Esophagus squamous epithelium (tissue), 5 donors: ENCODE measurements around the gene TPT1. TPM values are rescaled to one million over a fixed set of nuclear protein-coding genes. Genes with fewer than 3 reads are reported as not detected.
A peak's percentile ranks its signal among the peaks of the same experiment; 100 is the strongest.

Experiments used
- DNase-seq: peaks from one replicate; lab custom pipeline; 2025; lab: John Stamatoyannopoulos, UW
- H3K27ac ChIP-seq, 4 donors: fragments of 200-600 bp; sonication (generic); one replicate each; pipeline ENCODE4 v1.5.1; 2016 to 2019; ENCODE audit warnings: mild to moderate bottlenecking in 1 of 4
- H3K27me3 ChIP-seq, 4 donors: fragments of 200-600 bp; sonication (generic); 1 replicate in 3 of 4; 2 replicates in 1 of 4; pipeline versions ENCODE4 v1.5.1 to v1.6.0; 2017 to 2021; ENCODE audit warnings: antibody characterized with exemption in 1 of 4
- H3K36me3 ChIP-seq, 3 donors: fragments of 200-600 bp; sonication (generic); one replicate each; pipeline ENCODE4 v1.5.1; 2016 to 2019
- H3K4me1 ChIP-seq, 3 donors: fragments of 200-600 bp; sonication (generic); one replicate each; pipeline ENCODE4 v1.5.1; 2017 to 2019
- H3K4me3 ChIP-seq, 4 donors: fragments of 200-600 bp; sonication (generic); 1 replicate in 3 of 4; 2 replicates in 1 of 4; pipeline ENCODE4 v1.5.1; 2016 to 2019; ENCODE audit warnings: mild to moderate bottlenecking in 2 of 4, moderate library complexity in 1 of 4
- H3K9me3 ChIP-seq, 3 donors: fragments of 200-600 bp; sonication (generic); one replicate each; pipeline ENCODE4 v1.5.1; 2016 to 2019
- CTCF ChIP-seq, 6 experiments: fragments of 450-650 bp in 4 of 6; fragments of 200-600 bp in 2 of 6; sonication (generic) in 2 of 6; IDR thresholded peaks; one replicate each; pipeline ENCODE4 v1.5.1; 2016 to 2019; ENCODE audit warnings: antibody characterized with exemption in 6 of 6, mild to moderate bottlenecking in 4 of 6, moderate library complexity in 4 of 6
- POLR2A ChIP-seq, 4 donors: fragments of 450-650 bp; IDR thresholded peaks; one replicate each; pipeline ENCODE4 v1.6.1; 2017; ENCODE audit warnings: antibody characterized with exemption in 4 of 4, mild to moderate bottlenecking in 4 of 4, moderate library complexity in 3 of 4
- WGBS, 2 donors: methylation state at CpG; one replicate each; pipeline ENCODE4 v1.1.5; 2018; 5-methylcytosine and 5-hydroxymethylcytosine counted together
- intact Hi-C: fragments of 100-400 bp; cut with DNase I; formaldehyde crosslinking; loops from one replicate; pipeline ENCODE4 v1.15.0; 2022
- total RNA-seq, 4 donors: library from RNA; depleted of rRNA; stranded (reverse); fragments of >200 nt; gene quantifications; one replicate each; pipeline ENCODE4 v1.1.0, GENCODE V29; 2016
- donor health status: DM: yes; HTN: yes; CAD: no.

TPT1 gene
- total RNA-seq, 4 donors from 2014 or later = 2,183 to 3,899 (median 2,784) TPM

DNA sequence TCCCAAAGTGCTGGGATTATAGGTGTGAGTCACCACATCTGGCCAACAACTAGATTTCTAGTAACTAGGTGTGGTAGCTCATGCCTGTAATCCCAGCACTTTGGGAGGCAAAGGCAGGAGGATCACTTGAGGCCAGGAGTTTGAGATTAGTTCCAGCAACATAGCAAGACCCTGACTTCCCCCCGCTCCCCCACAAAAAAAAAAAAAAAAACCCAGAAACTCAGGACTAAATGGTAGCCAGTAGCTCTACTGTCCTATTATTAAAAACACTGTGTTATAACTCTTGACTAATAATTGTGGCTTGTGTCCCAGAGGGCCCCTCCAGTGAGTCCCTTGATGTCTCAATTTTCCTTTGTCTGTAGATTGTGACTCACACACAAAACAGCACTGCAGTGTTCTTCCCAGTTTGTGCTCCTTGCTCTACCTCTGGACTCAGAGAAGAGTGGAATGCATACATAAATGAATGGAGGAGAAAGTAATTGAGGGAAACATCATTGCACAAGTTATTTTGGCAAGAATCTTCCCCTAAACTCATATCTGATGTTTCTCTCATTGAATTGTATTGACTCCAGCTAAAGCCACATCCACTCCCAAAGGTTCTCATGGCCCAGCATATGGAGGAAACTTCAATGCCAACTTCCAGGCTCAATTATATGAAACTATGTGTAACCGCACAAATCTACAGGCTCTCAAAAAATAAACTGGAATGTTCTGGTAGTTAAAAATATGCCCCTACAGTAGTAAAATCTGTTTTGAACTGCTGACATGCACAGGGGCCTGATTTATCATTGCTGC, 8.8 kb downstream of the TPT1 start:
- peaks cover 0 to 94% (median 31%) of the 10 kb centered on the region in 3 donors for H3K4me1 ChIP-seq
- 52 to 77% methylated on average over 1 to 2 of the region's 2 CpGs for WGBS, 2 donors
- no peaks in the 10 kb centered on the region for H3K27me3 ChIP-seq
- no peak overlapping the region for H3K4me3 ChIP-seq
- no peak for DNase-seq
- no peaks in the 10 kb centered on the region for H3K9me3 ChIP-seq
- TF ChIP-seq POLR2A (IDR thresholded peaks at IDR 0.05) (no peak), CTCF (IDR thresholded peaks at IDR 0.05) (no peak)
- intact Hi-C loops = no loop called here
- H3K36me3 ChIP-seq = peaks cover under 1 to 33% (median 15%) of the 10 kb centered on the region in 3 donors
- peak overlapping the region in 3 of 4 donors; percentile 11 to 42 (median 36) for H3K27ac ChIP-seq

DNA sequence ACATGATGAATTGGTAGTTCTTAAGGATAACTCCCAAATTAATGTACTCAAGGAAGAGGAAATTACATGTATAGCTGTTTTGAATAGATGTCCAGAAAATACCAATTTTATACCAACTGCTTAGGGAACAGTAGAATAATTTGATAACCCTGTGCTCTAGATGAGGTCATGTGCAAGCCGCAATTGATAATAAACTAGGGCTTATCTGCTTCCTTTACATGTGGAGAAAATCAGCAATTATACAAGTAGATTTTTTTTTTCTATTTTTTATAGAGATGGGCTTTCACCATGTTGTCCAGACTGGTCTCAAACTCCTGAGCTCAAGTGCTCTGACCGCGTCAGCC, 9.3 kb downstream of the TPT1 start:
- TF ChIP-seq CTCF (IDR thresholded peaks at IDR 0.05) (no peak), POLR2A (IDR thresholded peaks at IDR 0.05) (no peak)
- H3K9me3 ChIP-seq = no peaks in the 10 kb centered on the region
- WGBS, 2 donors = 36 to 54% methylated on average over 3 of the region's 3 CpGs
- intact Hi-C loops = no loop called here
- H3K27me3 ChIP-seq = no peaks in the 10 kb centered on the region
- H3K4me1 ChIP-seq = peaks cover 0 to 89% (median 27%) of the 10 kb centered on the region in 3 donors
- no peak for DNase-seq
- peak overlapping the region in 2 of 4 donors; percentile 1 to 42 for H3K27ac ChIP-seq
- peaks cover 0 to 27% (median 9%) of the 10 kb centered on the region in 3 donors for H3K36me3 ChIP-seq
- no peak overlapping the region for H3K4me3 ChIP-seq

- Histone ChIP-seq H3K4me3 (no peak overlapping the region), H3K36me3 (peaks cover 0 to 22% (median 4%) of the 10 kb centered on the region in 3 donors), H3K4me1 (peaks cover 0 to 87% (median 23%) of the 10 kb centered on the region in 3 donors), H3K27me3 (no peaks in the 10 kb centered on the region), H3K27ac (peak overlapping the region in 2 of 4 donors; percentile 1 to 7), H3K9me3 (no peaks in the 10 kb centered on the region)
- WGBS, 2 donors = 45 to 47% methylated on average over 1 of the region's 1 CpG
- DNase-seq = no peak
- no peak for TF ChIP-seq POLR2A (IDR thresholded peaks at IDR 0.05)
- TF ChIP-seq CTCF (IDR thresholded peaks at IDR 0.05) = no peak
- intact Hi-C loops = no loop called here
These were observed 9.8 kb downstream of the TPT1 start for GRCh38 chr13:45331123-45331619.

DNA sequence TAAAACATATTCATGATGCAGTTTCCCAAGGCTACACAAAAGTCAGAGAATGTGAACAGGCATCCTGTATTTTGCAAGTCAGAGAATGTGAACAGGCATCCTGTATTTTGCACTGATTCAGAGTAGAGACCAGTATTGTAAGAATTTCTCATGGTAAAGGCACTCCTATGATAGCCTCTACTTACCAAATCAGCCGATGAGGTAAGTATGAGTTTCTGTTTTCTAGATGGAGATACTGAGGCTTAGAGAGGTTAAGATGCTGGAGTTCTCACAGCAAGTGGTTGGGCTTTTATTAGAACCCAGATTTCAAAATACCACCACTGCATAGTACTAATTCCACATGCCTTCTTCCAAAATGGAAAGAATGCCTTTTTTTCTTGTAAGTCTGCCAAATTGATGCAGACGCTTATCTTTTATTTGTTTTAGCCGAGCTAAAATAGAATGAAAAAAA, 12.3 kb downstream of the TPT1 start:
- Histone ChIP-seq H3K27me3 (no peaks in the 10 kb centered on the region), H3K4me1 (peaks cover 0 to 70% (median 26%) of the 10 kb centered on the region in 3 donors), H3K36me3 (no peaks in the 10 kb centered on the region), H3K9me3 (no peaks in the 10 kb centered on the region), H3K4me3 (no peak overlapping the region), H3K27ac (peak overlapping the region in 2 of 4 donors; percentile 34 to 66)
- DNase-seq = no peak
- TF ChIP-seq CTCF (IDR thresholded peaks at IDR 0.05) (no peak), POLR2A (IDR thresholded peaks at IDR 0.05) (no peak)
- WGBS, 2 donors = 37% methylated on average over 3 of the region's 3 CpGs
- intact Hi-C loops = no loop called here
